ENCODE results near the gene FAM210A. TPM values are rescaled to one million over a fixed set of nuclear protein-coding genes. Genes with fewer than 3 reads are reported as not detected.

The FAM210A gene
- total RNA-seq, 1 donor from 2014 or later: 26.2 TPM

GRCh38 chr18:13621886-13622619, 104.3 kb downstream of the FAM210A start:
- DNase-seq (ENCODE audit: low spot score): no peak

GRCh38 chr18:13621446-13621849, 104.9 kb downstream of the FAM210A start:
- DNase-seq (ENCODE audit: low spot score): no peak

GRCh38 chr18:13620818-13621445, 105.4 kb downstream of the FAM210A start:
- no peak for DNase-seq (ENCODE audit: low spot score)

- DNase-seq (ENCODE audit: low spot score): no peak
These were observed 106.1 kb downstream of the FAM210A start for GRCh38 chr18:13620206-13620672.

GRCh38 chr18:13619505-13620205, 106.7 kb downstream of the FAM210A start:
- DNase-seq (ENCODE audit: low spot score): no peak

GRCh38 chr18:13618760-13619438, 107.5 kb downstream of the FAM210A start:
- no peak for DNase-seq (ENCODE audit: low spot score)

GRCh38 chr18:13617826-13618515, 108.4 kb downstream of the FAM210A start:
- DNase-seq (ENCODE audit: low spot score): no peak

- no peak for DNase-seq (ENCODE audit: low spot score)
These were observed 109.8 kb downstream of the FAM210A start for GRCh38 chr18:13616525-13617035.

- no peak for DNase-seq (ENCODE audit: low spot score)
These were observed 110.3 kb downstream of the FAM210A start for GRCh38 chr18:13616041-13616440.

GRCh38 chr18:13615432-13615861, 110.9 kb downstream of the FAM210A start:
- no peak for DNase-seq (ENCODE audit: low spot score)

- no peak for DNase-seq (ENCODE audit: low spot score)
These were observed 111.6 kb downstream of the FAM210A start for GRCh38 chr18:13614641-13615288.

GRCh38 chr18:13613591-13614501, 112.5 kb downstream of the FAM210A start:
- no peak for DNase-seq (ENCODE audit: low spot score)

Other genes starting within 250 kb of the FAM210A start
- gene RNMT, start 115 bp upstream of the FAM210A start, total RNA-seq (ENCODE audit: insufficient read depth, low replicate concordance): 37.3 TPM
- 1.7 TPM for gene MC5R, start 97.6 kb upstream of the FAM210A start, total RNA-seq (ENCODE audit: insufficient read depth, low replicate concordance)
- 12.3 TPM for gene MC2R, start 189.0 kb upstream of the FAM210A start, total RNA-seq (ENCODE audit: insufficient read depth, low replicate concordance)